DMS153 treated with DMSO at 0.1 percent for 48 hours (cell line): Measurements from ENCODE around the gene SERPINH1.
A peak's percentile ranks its signal among the peaks of the same experiment; 100 is the strongest.

Experiments
- DNase-seq: peaks from one replicate; lab custom pipeline; 2025; ENCODE audit not compliant: unreplicated experiment; lab: John Stamatoyannopoulos, UW

Gene SERPINH1

GRCh38 chr11:75594211-75594610, 32.2 kb downstream of the SERPINH1 start:
- DNase-seq, result no peak

DNA sequence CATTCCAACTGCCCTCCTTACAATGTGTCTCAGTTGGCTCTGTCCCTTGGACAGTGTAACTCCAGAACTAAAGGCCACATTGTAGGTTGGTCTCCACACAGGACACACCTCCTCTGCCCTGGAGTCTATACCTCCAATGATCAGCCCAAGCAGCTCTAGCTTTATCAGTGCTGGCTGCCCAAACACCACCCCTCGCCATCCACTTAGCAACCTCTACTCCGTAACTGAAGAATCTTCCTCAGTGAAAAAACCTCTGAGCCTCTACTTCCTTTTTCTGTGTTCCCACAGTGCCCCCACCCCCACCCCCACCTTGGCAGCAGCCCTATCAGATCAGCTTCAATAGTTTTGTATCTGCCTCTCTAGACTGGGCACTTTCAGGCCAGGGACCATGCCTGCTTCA, 33.4 kb downstream of the SERPINH1 start:
- DNase-seq, result no peak

GRCh38 chr11:75596914-75597313, 34.9 kb downstream of the SERPINH1 start:
- no peak for DNase-seq

DNA sequence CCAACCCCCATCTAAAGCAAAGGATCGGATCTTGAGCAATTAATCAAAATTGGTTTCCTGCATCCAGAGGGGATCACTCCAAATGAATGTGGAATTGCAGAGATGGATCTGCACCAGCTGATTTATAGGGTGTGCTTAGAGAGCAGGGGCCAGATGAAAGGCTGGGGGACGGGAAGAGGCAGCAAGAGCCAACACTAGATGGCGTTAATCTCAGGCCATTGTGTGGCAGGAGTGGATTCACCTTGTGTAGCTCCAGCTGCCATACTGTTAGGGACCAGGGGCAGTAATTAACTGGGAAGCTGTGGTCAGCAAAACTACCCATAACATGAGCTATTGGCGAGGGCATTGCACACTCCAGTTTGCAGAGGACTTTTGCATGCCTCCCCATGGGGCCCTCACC, 35.6 kb downstream of the SERPINH1 start:
- DNase-seq, result peak; percentile 38

DNA sequence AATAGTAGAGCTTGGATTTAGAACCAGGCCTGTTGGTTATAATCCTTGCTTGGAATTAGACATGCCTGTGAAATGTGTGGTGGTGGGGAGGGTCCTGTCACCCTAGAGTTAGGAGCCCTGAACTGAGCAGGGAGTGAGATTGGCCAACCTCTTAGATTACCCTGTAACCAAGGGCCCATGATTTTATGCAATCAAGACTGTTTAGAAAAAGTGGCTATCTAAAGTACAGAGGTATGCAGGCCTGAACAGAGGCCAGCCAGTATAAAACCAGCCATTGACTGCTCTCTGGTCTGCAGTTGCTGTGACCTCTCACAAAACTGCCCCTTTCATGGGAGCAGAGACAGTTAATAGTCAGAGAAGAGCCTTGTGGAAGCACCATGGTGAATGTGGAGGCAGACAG, 36.2 kb downstream of the SERPINH1 start:
- DNase-seq, result no peak

GRCh38 chr11:75598900-75599299, 36.8 kb downstream of the SERPINH1 start:
- no peak for DNase-seq

GRCh38 chr11:75600356-75600755, 38.3 kb downstream of the SERPINH1 start:
- DNase-seq, result no peak

GRCh38 chr11:75601494-75601893, 39.4 kb downstream of the SERPINH1 start:
- DNase-seq, result no peak

DNA sequence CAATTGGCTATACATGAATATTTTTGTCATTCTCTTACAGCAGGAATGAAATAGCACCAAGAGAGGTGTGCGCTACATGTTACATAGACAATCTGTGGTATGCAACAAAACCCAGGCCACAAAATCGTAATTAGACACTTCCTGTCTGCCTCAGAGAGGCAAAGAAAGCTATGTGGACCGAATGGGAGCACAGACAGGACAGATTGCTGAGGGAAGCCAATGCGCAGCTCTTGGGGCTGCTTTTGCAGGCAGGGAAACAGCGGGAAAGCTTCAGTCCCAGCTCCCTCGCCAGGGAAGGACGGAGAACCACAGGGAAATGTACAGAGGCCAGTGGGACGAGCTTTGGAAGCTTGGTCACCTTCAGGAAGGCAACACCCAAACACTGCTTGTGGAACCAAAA, 40.9 kb downstream of the SERPINH1 start:
- no peak for DNase-seq

DNA sequence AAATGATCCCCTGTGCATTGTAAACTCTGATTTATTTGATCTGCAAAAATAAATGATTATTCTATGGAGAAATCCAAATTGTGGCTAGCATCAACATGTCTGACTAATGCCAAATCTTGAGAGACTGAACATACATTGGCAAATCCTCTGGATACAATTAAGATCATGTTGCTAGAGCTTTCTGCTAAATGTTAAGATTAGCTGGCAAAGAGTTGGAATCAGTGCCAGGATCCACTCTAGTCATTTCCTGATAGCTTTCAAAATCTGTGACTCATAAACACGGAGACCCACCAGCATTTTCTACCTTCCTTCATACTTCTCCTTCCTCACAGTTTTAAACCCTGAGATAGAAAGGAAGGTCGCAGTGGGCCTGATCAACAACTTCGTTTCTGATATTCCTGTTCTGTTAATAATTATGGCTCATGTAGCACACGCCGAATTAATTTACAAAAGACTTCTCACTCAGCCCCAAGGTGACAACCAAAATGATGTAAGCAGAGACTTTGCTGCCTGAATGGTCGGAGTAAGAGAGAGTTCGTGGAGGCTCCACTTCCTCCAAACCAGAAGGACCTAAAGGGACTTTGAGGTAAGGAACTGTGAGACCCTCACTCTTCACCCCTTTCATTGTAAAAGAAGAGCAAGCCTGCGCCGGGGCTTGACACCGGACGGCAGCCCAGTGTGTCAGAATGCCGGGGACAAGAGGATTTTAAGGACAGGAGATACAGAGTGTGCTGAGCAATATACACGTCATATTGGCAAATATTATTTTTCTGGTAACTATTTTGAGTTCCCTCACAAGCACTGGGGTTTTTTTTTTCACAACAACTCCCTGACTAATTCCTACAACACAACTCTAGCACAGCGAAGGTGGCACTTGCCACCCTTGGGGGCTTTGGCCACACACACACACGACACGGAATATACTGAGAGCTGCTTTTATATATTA, 42.0 kb downstream of the SERPINH1 start:
- no peak for DNase-seq

GRCh38 chr11:75606099-75606498, 44.0 kb downstream of the SERPINH1 start:
- DNase-seq, result no peak

GRCh38 chr11:75611823-75612222, 49.8 kb downstream of the SERPINH1 start:
- DNase-seq, result no peak

DNA sequence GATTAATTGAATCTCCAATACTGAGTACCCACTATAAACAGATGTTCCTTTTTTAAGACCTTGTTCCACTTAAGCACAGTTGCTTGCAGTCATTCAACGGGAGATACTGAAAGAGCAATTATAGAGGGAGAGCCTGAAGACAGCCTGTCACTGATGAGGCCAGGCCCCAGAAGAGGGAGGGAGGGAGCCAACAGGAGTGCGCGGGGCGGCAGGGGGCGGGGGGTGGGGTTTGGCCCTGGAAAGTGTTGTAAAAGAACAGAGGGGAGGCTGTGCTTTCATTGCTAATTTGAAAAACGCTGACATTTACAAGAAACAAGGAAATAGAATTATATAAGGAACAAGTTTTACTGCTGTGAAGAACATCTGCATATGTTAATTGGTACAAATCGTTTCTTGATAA, 53.7 kb downstream of the SERPINH1 start:
- DNase-seq, result no peak

GRCh38 chr11:75616281-75616680, 54.2 kb downstream of the SERPINH1 start:
- DNase-seq, result no peak
